GM21528 (cell line): ENCODE results near the gene KCNIP1.

Experiments used
- ATAC-seq: cut with Tn5 transposase; IDR thresholded peaks from one replicate; pipeline ENCODE4 v1.9.1; 2021; ENCODE audit warnings: mild to moderate bottlenecking, moderate library complexity; ENCODE audit not compliant: unreplicated experiment, low FRiP score

The KCNIP1 gene

DNA sequence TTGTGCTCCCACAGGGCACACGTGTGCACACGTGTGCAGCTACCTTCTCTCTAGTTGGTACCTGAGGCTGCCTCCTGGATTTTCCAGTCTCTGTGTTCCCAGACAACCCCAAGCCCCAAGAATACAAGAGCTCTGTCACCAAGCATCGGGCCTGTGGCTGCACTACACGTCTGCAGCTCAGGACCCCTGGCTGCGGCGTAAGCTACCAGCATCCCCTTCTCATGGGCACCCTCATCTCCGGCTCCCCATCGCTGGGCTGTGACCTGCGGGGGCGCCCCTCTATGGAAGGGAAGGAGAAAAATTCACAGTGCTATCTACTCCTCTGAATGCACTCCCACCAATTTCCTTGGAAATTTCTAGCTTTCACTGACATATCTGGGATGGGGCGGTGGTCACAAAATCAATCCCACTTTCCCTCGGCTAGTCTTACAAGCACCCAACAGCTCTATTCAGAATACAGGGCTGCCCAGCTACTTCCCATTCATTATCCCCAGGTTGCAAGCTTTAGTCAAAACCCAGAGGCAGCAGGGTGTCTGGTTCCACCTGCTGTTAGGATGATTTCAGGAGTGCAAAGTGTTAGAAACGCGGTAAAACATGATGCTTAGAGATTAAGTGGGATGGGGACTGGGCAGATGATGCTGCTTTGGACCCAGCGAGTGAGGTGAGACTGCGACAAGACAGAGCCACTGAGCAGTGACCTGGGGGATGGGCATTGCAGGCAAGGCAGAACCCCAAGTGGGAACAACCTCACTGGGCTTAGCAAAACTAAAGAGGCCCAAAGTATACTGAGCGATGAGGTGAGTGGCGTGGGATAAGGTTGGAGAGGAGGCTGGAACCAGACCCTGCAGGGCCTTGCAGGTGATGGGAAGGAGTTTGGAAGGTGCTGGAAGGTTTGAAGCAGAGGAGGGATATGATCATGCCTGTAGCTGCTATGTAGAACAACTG lies 121.7 kb downstream of the KCNIP1 start:
- ATAC-seq: no peak

DNA sequence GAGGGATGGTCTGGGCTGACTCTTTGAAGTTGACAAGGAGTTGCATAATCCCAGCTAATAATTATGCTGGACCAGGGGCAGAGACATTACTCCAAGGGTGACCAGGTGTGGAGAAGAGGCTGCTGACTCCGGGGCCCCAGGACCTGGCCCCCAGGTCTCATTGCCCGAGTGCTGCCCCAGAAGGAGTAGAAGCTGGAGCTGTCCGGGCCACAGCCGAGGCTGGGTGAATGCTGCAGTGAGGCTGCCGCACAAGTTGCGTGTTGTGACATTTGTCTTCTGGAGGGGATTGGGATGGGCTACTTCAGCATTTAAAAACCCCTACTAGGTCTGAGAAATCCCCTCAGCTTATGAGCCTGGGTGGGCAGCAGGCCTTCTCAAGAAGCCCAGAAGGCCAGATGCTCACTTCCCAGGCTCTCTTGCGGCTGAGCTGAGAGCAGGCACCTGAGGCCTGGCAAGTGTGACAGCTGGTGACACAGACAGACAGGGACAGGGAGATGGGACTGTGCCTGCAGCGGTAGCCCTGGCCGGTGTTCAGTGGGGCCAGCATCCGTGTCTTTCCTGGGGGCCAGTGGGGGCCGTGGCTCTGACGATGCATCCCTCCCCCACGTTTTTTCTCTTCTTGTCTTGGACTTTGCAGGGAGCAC lies 122.8 kb downstream of the KCNIP1 start:
- ATAC-seq: no peak

DNA sequence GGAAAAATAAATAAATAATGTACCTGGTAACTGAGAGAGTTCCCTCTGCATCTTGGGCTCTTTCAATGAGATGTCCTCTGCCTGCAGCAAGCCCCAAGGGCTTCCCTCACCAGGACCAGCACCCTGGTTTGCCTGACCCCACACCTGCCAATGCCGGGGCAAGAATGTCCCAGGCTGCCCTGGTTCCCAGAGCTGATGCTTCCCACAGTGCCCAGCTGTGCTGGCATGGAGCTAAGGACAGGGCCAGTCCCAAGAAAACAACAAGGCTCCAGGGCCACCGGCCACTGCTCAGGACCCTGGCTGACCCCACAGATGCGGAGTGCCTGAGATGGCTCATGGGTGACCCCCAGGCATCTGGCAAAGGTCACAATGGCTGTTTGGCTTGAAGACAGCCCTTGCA lies 123.5 kb downstream of the KCNIP1 start:
- ATAC-seq: no peak

DNA sequence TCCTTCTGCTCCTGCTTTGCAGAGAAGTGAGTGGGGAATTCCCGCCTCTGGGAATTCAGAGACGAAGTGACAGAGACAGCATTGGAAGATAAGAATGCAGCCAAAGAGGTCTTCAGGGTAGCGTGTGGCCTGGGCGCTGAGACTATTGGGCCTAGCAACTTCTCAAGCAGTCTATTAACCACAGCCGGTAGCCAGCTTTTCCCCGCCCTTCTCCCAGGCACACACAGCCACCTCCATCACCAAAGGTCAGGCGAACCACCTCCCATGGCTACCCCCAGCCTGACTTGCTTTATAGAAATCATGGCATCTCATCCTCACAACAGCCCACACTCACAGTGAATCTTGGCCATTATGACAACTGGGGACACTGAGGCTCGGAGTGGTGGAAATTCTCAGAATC lies 124.2 kb downstream of the KCNIP1 start:
- ATAC-seq: no peak

DNA sequence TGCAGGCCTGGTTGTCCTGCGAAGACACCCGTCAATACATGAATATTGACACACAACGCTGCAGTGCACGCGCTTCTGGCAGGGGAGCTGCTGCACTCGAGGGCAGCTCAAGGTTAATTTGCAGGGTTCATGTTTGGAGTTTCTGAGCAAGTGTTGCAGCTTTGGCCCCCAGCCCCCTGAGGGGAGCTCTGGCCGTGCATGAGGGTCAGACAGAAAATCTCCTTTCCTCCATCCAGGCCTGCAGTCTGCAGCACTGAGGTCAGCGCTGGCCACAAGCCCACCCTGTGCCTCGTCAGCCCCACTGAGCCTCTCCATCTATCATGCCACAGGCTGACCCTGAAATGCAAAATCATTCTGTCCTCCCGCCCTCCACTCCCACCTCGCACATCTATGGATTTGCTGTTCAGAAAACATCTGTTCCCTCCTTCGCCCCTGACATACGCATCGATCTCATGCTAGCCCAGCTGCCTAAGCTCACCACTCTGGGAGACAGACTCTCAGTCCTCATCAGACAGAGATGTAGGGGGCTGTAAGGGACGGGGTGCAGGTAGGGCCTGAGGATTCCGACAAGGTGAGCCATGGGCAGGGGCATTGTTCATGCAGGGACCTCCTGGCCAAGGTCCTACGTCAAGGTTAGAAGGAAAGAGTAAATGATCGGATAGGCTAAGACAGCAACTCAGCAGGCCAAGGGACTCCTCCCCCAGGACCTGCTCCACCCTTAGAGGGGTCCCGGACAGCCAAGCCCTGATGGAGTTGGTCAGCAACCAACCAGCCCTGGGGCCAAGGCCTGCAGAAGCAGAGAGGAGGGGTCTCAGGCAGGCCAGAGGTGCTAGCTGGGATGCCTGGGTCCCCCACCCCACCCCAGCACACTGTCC lies 125.1 kb downstream of the KCNIP1 start:
- ATAC-seq: no peak

DNA sequence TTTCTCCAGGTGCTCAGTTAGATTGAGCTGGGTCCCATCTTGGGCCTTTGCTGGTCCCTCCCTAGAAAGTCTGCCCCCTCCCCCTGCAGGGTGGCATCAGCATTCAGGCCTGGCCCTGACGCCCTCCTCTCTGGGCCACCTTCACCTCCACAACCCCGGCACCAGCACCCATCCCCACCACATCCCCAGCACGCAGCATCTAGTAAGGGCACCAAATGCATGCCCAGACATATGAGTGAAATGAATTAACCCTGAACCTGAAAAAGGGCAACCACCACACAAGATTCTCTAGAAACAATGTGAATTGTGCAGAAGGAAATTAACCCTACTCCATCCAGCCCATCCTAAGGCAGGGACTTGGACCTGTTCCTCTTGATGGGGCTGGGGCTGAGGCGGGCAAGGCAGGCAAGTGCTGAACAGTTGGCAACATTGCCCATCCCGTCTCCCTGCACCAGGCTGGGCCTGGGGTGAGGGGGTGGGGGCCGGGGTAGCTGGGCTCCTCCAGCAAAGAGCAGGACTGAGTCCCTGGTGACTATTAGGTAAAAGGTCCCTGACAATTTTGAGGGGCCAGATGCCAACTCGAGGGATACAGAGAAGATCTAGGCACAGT lies 125.9 kb downstream of the KCNIP1 start:
- no peak for ATAC-seq

DNA sequence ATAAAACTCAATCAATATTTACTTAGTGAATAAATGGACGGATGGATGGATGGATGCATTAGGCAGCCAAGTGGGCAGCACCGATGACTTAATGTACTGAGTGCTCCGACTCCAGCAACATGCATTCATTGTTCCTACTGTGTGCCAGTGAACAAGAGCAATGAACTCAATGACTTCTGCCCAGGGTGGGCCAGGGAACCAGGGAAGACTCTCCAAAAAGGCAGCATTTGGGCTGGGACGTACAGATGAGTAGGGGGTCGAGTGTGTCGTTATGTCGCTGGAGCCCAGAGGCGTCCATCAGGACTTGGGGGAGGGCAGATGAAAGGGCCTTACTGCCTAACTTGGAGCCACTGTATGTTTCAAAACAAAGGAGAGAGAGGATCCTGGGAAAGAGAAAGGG lies 126.4 kb downstream of the KCNIP1 start:
- ATAC-seq: no peak

DNA sequence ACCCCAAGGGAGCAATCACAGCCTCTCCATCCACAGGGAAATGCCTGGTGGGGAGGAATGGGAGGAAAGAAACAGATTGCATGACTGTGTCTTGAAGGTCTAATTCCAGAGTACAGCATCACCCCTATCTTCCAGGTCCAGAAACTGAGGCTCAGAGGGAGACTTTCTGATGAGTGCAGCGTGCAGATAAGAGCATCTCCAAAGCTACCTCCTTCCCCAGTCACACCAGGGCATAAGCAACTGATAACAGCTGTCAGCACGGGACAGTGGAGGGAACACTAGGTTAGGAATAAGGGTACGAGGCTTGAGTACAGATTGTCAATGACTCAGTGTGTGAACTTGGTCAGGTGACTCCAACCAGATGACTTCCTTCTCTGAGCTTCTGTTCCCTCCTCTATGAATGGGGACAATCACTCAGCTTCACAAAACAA lies 126.9 kb downstream of the KCNIP1 start:
- ATAC-seq: no peak

DNA sequence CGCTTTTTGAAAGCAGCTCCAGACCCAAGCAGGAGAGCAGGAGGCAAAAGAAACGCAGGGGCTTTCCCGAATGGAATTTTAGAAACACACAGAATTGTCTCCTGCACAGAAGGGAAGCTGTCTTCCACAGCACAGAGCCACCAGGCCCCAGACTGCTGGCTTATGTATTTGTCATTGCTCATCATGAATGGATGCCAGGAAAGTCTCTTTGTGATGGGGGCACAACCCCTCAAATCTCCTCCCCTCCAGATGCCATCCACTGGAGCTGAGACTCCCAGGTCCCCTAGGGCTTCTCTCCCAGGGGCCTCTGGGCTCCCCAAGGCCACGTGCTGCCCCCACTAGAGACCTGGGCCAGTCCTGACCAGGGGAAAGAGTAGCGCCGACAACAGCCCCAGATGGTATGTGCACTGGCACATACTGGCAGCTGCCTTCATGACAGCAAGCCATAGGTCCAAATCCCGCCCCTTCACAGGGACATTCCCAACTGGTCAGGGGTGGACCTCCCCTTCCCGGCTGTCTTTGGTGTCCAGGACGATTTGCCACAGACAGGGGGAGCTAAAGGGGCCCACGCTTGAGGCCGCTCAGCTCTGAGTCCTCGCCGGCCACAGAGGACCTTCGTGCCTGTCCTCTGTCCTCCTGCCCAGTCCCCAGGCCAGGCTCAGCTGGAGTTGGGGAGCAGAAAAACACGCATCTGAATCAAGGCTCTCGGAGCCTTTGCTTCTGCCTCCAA lies 127.8 kb downstream of the KCNIP1 start:
- ATAC-seq: no peak

DNA sequence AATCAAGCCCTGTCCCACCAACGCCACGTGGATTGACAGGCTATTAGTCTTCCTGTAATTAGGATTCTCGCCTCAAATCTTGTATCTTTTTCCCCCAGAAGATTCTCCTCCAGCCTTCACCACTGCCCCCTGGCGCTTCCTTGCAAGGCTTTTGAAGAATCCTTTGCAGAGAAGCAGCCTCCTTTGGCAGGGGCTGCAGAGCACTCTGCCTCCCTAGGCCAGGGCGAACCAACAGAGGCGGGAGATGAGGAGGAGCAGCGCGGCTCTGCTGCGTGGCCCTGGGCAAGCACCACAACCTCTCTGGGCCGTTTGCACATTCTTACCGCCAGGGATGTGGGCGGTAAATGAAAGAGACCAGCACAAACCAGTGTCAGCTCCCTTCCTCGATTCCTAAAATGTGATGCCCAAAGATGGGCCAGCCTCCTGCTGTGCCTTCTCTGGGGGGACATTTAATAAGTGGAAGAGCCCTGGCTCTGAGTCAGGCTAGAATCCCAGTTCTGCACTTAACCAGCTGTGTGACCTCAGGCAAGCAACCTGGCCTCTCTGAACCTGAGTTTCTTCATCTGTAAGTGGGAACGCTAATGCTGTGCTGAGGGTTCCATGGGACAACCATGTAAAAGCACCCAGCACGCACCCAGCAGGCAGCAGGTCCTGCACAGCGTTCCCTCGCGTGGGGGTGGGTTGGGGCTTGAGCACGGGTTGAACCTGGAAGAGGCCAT lies 128.6 kb downstream of the KCNIP1 start:
- no peak for ATAC-seq

DNA sequence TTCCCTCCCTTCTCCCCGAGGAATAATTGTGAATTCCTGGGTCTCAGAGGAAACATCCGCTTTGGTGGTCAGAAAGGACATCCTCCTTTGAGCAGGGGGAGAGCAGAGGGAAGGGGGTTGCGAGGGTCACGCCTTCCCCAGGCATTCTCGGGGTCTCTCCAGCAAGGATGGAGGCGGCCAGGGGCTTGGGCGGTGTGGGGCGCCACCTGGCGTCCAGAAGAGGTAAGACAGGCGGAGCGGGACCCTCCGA lies 129.1 kb downstream of the KCNIP1 start:
- peak; percentile 59 for ATAC-seq

DNA sequence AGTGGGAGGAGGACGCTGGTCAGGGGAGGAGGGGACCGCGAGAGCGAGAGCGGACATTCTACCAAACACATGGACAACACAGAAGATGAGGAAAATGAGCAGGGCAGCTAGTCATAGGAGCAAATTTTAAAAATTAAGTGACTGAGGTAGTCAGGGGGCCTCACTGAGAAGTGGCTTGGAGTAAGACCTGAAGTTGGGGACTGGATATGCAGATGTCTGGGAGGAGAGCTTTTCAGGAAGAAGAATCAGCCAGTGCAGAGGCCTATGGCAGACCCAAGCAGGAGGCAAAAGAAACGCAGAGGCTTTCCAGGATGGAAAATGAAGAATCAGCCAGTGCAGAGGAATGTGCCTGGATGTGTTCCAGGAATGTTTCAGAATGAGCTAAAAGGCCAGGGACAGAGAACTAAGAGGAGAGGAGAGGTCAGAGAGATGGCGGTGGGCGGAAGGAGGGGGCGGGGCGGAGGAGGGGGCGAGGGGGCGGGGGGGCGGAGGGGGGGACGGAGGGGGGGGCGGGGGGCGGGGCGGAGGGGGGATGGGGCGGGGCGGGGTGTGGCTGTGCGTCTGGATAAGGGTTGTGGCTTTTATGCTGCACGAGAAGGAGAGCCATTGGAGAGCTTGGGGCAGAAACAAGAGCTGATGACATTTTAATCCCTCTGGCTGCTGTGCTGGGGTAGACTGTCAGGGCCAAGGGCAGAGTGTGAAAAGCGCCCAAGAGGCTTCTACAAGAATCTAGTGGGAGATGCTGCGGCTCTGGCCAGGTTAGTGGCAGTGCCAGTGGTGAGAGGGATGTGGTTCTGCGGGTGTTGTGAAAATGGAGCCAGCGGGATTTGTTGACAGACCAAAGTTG lies 129.6 kb downstream of the KCNIP1 start:
- ATAC-seq: peak; percentile 12

DNA sequence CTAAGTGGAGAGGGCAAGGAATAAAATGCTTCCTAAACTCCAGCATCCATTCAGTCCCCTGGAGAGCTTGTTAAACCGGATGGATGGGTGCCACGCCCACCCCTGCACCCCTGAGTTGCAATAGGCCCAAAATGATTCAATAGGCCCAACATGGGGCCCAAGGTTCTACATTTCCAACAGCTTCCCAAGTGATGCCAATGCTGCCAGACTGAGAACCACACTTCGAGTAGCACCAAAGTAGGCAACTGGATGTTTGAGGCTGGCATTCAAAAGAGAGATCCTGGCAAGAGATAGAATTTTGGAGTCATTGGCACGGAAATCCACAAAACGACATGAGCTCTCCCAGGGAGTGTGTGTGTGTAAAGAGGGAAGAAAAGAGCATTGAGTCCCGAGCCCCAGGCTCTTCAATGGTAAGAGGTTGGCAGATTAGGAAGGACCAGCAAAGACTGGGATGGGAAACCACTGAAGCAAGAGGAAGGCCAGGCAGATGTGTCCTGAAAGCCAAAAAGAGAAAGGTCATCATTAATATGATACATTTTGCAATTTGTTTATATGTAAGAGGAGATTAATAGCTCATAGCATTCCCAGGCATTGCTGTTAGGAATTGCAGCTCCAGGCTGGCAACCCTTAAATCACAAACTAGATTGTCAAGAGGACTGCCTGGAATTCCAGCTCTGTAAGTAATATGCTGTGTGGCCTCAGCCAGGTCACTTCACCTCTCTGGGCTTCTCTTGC lies 130.6 kb downstream of the KCNIP1 start:
- ATAC-seq: no peak

DNA sequence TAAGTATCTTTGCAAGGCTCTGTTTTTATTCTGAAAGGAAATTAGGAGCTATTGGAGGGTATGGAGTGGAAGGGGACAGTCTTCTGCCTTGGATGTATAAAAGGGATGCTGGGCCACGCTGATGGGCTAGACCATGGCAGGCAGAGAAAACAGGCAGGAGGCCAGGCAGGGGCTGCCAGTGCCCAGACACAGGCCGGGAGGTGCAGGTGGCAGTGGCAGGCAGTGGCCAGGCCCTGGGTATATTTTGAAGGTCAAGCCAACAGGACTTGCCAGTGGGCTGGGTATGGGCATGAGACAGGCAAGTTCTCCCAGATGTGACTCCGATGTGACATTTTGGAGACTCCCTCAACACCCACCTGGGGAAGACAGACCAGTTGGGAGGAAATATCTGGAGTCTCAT lies 131.9 kb downstream of the KCNIP1 start:
- no peak for ATAC-seq

DNA sequence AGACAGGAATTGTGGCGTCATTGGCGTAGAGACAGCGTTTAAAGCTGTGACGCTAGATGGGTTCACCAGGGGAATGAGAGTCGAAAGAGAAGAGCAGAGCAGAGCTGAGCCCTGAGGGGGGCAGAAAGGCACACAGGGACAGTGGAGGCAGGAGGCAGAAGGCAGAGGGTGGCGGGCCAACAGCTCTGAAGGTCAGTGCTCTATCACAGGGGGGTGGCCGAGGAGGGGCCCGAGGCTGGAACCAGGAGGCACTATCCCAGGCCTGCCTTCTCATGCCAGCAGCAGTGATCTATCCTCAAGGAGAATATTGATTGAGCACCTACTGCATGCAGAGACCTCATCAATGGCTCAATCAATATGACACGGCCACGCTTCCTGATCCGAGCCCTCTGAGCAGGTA lies 132.4 kb downstream of the KCNIP1 start:
- no peak for ATAC-seq

DNA sequence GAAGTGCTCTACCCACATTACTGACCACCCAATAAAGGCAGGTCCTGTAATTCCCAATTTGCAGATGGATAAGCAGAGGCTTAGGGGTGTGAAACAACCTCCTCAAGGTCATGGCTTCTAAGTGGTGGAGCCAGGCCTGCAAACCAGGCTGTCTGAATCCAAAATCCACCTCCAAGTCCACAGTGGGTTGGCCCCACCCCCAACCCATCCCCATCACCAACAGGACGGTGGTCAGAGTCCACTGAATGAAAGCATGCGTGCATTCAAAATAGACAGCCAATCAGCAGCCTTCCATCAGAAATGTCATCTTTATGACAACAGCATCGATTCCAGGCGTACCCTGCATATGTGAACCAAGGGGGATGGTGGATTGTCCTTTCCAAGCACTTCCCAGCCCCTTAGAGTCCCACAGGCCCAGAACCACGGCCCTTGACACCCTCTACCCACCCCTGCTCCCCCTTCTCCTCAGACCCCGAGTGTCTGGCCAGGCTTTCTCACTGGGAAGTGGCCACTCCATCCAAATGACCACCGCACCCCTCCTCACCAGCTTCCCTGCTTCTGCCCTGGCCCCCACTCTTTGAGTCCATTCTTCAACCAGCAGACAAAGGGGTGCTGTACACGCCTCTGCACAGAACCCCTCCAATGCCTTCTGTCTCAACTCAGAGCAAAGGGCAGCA lies 133.1 kb downstream of the KCNIP1 start:
- no peak for ATAC-seq

DNA sequence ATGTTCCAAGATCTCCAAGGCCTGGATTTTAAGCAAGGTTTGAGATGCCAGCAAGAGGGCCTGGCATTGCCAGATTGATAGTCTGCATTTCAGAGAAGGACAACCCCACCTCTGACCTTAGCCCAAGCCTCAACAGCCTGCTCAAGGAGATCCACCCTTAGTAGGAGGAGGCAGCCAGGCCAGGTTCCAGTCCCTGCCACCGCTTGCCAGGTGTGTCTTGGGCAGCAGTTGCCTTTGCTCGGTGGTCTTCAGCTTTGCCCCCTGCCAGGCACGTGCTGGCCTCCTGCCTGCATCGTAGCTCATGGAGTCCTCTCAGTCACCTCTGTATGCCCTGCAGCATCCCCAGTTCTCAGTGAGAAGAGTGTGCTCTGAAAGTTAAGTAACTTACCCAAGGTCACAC lies 134.2 kb downstream of the KCNIP1 start:
- no peak for ATAC-seq
